Progenitor cell of endocrine pancreas (in vitro differentiated cells): ENCODE results near the gene DNAJC1. TPM values are rescaled to one million over a fixed set of nuclear protein-coding genes. Genes with fewer than 3 reads are reported as not detected.
"Not testable (repeated sequence)": the region's sequence is repeated elsewhere in the genome, so short reads cannot be mapped to it uniquely, and the experiment has no call there.

ENCODE experiments used
- DNase-seq: peaks from one replicate; pipeline ENCODE4 v3.0.0; 2021; ENCODE audit warnings: low spot score; ENCODE audit not compliant: unreplicated experiment
- H3K27ac Mint-ChIP-seq: 2 replicates; pipeline ENCODE4 v1.8.0; 2021; ENCODE audit warnings: mild to moderate bottlenecking, moderate library complexity, mixed read lengths
- H3K27me3 Mint-ChIP-seq: 2 replicates; pipeline ENCODE4 v1.8.0; 2021; ENCODE audit warnings: mixed read lengths
- H3K36me3 Mint-ChIP-seq: 2 replicates; pipeline ENCODE4 v1.8.0; 2022; ENCODE audit warnings: mixed read lengths; ENCODE audit not compliant: insufficient read depth
- H3K4me1 Mint-ChIP-seq: 2 replicates; pipeline ENCODE4 v1.8.0; 2021; ENCODE audit warnings: low read depth, mixed read lengths
- H3K4me3 Mint-ChIP-seq: 2 replicates; pipeline ENCODE4 v1.8.0; 2021; ENCODE audit warnings: low read depth, mild to moderate bottlenecking, moderate library complexity, mixed read lengths
- H3K9me3 Mint-ChIP-seq: 2 replicates; pipeline ENCODE4 v1.8.0; 2021; ENCODE audit warnings: low read depth, mixed read lengths
- CTCF ChIP-seq: fragments of 200-600 bp; sonication (generic); IDR thresholded peaks from one replicate; pipeline ENCODE4 v1.5.0; 2021; ENCODE audit warnings: antibody characterized with exemption, mild to moderate bottlenecking; ENCODE audit not compliant: unreplicated experiment
- total RNA-seq: library from RNA; stranded (reverse); gene quantifications from 2 replicates; pipeline ENCODE4 v1.2.1, GENCODE V29; 2021

DNAJC1 gene
- total RNA-seq, 1 donor from 2014 or later, result 28.5 TPM

GRCh38 chr10:21823617-21824016 is 179.9 kb downstream of the DNAJC1 start:
- no peak for TF ChIP-seq CTCF
- H3K4me3 Mint-ChIP-seq, result no peak overlapping the region
- DNase-seq, result no peak
- H3K4me1 Mint-ChIP-seq, result no peaks in the 10 kb centered on the region
- H3K9me3 Mint-ChIP-seq, result peaks cover 31% of the 10 kb centered on the region
- no peaks in the 10 kb centered on the region for H3K27me3 Mint-ChIP-seq
- no peak overlapping the region for H3K27ac Mint-ChIP-seq
- peaks cover 26% of the 10 kb centered on the region for H3K36me3 Mint-ChIP-seq

GRCh38 chr10:21822273-21822672 is 181.3 kb downstream of the DNAJC1 start:
- not testable (repeated sequence) for H3K4me1 Mint-ChIP-seq, H3K27ac Mint-ChIP-seq, DNase-seq, H3K27me3 Mint-ChIP-seq, H3K4me3 Mint-ChIP-seq
- Mint-ChIP-seq H3K36me3 (peaks cover 27% of the 10 kb centered on the region), H3K9me3 (peaks cover 25% of the 10 kb centered on the region)

- no peak for DNase-seq
- Mint-ChIP-seq H3K27me3 (no peaks in the 10 kb centered on the region), H3K9me3 (peaks cover 17% of the 10 kb centered on the region), H3K4me3 (no peak overlapping the region), H3K4me1 (no peaks in the 10 kb centered on the region), H3K36me3 (peaks cover 19% of the 10 kb centered on the region), H3K27ac (no peak overlapping the region)
- no peak for TF ChIP-seq CTCF
Observed at GRCh38 chr10:21820952-21821351, 182.6 kb downstream of the DNAJC1 start.

- Mint-ChIP-seq H3K36me3 (peaks cover 12% of the 10 kb centered on the region), H3K9me3 (peaks cover 11% of the 10 kb centered on the region)
- not testable (repeated sequence) for DNase-seq, H3K27ac Mint-ChIP-seq, H3K4me1 Mint-ChIP-seq, H3K27me3 Mint-ChIP-seq, H3K4me3 Mint-ChIP-seq
Observed at GRCh38 chr10:21818416-21818815, 185.1 kb downstream of the DNAJC1 start.

GRCh38 chr10:21814866-21815265 is 188.7 kb downstream of the DNAJC1 start:
- Mint-ChIP-seq H3K27me3 (no peaks in the 10 kb centered on the region), H3K4me3 (no peak overlapping the region), H3K4me1 (no peaks in the 10 kb centered on the region), H3K9me3 (peaks cover 11% of the 10 kb centered on the region), H3K36me3 (peaks cover 12% of the 10 kb centered on the region), H3K27ac (no peak overlapping the region)
- no peak for DNase-seq
- no peak for TF ChIP-seq CTCF

- DNase-seq, result no peak
- H3K36me3 Mint-ChIP-seq, result peaks cover 12% of the 10 kb centered on the region
- peaks cover 11% of the 10 kb centered on the region for H3K9me3 Mint-ChIP-seq
- H3K27me3 Mint-ChIP-seq, result no peaks in the 10 kb centered on the region
- no peaks in the 10 kb centered on the region for H3K4me1 Mint-ChIP-seq
- no peak for TF ChIP-seq CTCF
- H3K27ac Mint-ChIP-seq, result no peak overlapping the region
- H3K4me3 Mint-ChIP-seq, result no peak overlapping the region
Observed at GRCh38 chr10:21813946-21814345, 189.6 kb downstream of the DNAJC1 start.
